Panc1 (cell line): ENCODE measurements around the gene GRK7. TPM values are rescaled to one million over a fixed set of nuclear protein-coding genes. Genes with fewer than 3 reads are reported as not detected.
"Not testable (repeated sequence)": the region's sequence is repeated elsewhere in the genome, so short reads cannot be mapped to it uniquely, and the experiment has no call there.

Experiments
- ATAC-seq: fragments of 200-7000 bp; cut with Tn5 transposase; 2 replicates; pipeline ENCODE4 v1.9.1; 2020; ENCODE audit warnings: mild to moderate bottlenecking, moderate library complexity
- BruUV-seq: library from RNA; stranded (reverse); fragments of 400-500 nt; replicated peaks from 2 replicates; lab custom pipeline; 2021; lab: Mats Ljungman, UMichigan
- CTCF ChIA-PET: fragments of 300-600 bp; sonication (Branson Sonifier 250); formaldehyde crosslinking; loops from one replicate; lab custom pipeline; 2022; ENCODE audit warnings: antibody characterized with exemption; lab: Charles Lee
- POLR2A ChIA-PET: fragments of 300-600 bp; sonication (Branson Sonifier 250); formaldehyde crosslinking; loops from one replicate; lab custom pipeline; 2022; ENCODE audit warnings: antibody characterized with exemption; lab: Charles Lee
- DNase-seq: peaks from one replicate; pipeline ENCODE4 v3.0.0-alpha.2; 2010; ENCODE audit warnings: low read depth, low spot score
- H3K27ac ChIP-seq: 2 replicates; pipeline ENCODE4 v1.5.1; 2011; ENCODE audit warnings: mild to moderate bottlenecking, low read length, inconsistent platforms
- H3K27me3 ChIP-seq: fragments of 200-500 bp; sonication (Bioruptor generic); 2 replicates; pipeline ENCODE4 v1.6.0; 2014; ENCODE audit warnings: low read length, inconsistent platforms; ENCODE audit not compliant: control insufficient read depth, insufficient read depth
- H3K36me3 ChIP-seq: fragments of 200-500 bp; sonication (Bioruptor generic); 2 replicates; pipeline ENCODE4 v1.5.1; 2014; ENCODE audit warnings: inconsistent platforms, mild to moderate bottlenecking, low read length, moderate library complexity; ENCODE audit not compliant: control insufficient read depth, insufficient read depth
- H3K4me1 ChIP-seq: 2 replicates; pipeline ENCODE4 v1.5.1; 2011; ENCODE audit warnings: inconsistent platforms, mild to moderate bottlenecking, low read length, moderate library complexity; ENCODE audit not compliant: control insufficient read depth, insufficient read depth
- H3K4me3 ChIP-seq, 2 experiments: 2 replicates each; pipeline ENCODE4 v1.5.1; 2011 to 2012; ENCODE audit warnings: low read depth in 2 of 2, low read length in 2 of 2, mild to moderate bottlenecking in 2 of 2, inconsistent platforms in 1 of 2, moderate library complexity in 1 of 2
- H3K9me3 ChIP-seq: fragments of 200-500 bp; sonication (Bioruptor generic); 2 replicates; pipeline ENCODE4 v1.5.1; 2014; ENCODE audit warnings: low read depth, mild to moderate bottlenecking, inconsistent platforms, low read length, moderate library complexity; ENCODE audit not compliant: control insufficient read depth, insufficient read depth
- POLR2AphosphoS5 ChIP-seq: IDR thresholded peaks from 2 replicates; pipeline ENCODE4 v1.6.1; 2012; ENCODE audit warnings: mild to moderate bottlenecking, low read depth, low read length, moderate library complexity
- SIN3A ChIP-seq: IDR thresholded peaks from 2 replicates; pipeline ENCODE4 v1.6.1; 2012; ENCODE audit warnings: low read depth, mild to moderate bottlenecking, low read length, moderate library complexity, borderline replicate concordance; ENCODE audit not compliant: insufficient read depth
- TCF7L2 ChIP-seq: IDR thresholded peaks from 2 replicates; pipeline ENCODE4 v1.6.1; 2011; ENCODE audit warnings: mild to moderate bottlenecking, low read depth, low read length, inconsistent platforms
- in situ Hi-C: cut with HindIII; loops from 2 replicates; pipeline ENCODE4 v1.10.0; 2016; ENCODE audit warnings: low sequenced_read_pairs, low pct_unique_long_range_greater_than_20kb
- intact Hi-C: fragments of 100-400 bp; cut with micrococcal nuclease; formaldehyde crosslinking; loops from one replicate; pipeline ENCODE4 v1.10.0; 2022; ENCODE audit not compliant: unreplicated experiment
- total RNA-seq: library from RNA; stranded (reverse); gene quantifications from one replicate; pipeline ENCODE4 v1.2.1, GENCODE V29; 2021; ENCODE audit not compliant: unreplicated experiment
- TF ChIP-seq, protein P1 (sequence below), 2 experiments: IDR thresholded peaks; 2 replicates each; pipeline ENCODE4 v1.6.1; 2011 to 2012; ENCODE audit warnings: low read depth in 2 of 2, control low read depth in 1 of 2, low read length in 1 of 2, mild to moderate bottlenecking in 1 of 2, moderate library complexity in 1 of 2; ENCODE audit not compliant: insufficient read depth in 1 of 2
- TF ChIP-seq, protein P2 (sequence below): fragments of 450-650 bp; IDR thresholded peaks from 2 replicates; pipeline ENCODE4 v1.5.1; 2017; ENCODE audit warnings: mild to moderate bottlenecking

Gene GRK7
- total RNA-seq, 1 experiment from 2014 or later: 0.10 TPM

DNA sequence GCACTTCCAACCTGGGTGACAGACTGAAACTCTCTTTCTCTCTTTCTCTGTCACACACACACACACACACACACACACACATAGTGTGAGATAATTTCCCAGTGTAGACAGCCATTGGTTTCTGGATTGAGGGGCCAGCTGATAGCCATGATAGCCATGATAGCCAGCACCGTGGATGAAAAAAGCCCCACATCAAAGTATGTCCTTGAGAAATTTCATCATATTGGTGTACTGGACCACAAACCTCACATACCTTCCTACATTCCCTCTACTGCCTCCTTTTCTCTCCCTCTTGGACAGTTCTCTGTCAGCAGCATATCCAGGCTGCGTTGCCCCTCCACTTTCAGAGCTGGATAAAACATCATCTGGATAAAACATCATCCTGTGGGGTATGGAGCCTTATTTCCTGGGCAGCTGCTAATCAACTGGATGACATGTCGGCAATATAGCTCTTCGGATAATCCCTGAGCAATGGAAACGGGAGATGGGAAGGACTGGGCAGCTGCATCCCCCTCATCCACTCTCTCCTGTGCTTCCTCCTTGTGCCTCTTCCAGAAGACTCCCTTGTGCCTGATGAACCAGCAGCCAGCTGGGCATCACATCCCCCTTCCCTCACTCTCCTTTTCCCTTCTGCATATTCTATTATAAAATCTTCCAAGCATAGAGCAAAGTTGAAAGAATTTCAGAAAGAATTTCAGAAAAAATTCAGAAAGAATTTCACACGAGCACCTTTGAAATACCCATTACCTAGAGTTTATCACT is 39.3 kb downstream of the GRK7 start:
- ChIA-PET CTCF (no interaction called here), POLR2A (interaction anchor here (0.6 to 0.8 kb wide), 2 partner anchors 30 to 62 kb away, joined by 5 to 6 read pairs; no protein-coding TSS in a partner anchor)
- H3K9me3 ChIP-seq: no peaks in the 10 kb centered on the region
- no peaks in the 10 kb centered on the region for H3K27me3 ChIP-seq
- H3K4me3 ChIP-seq: no peak overlapping the region
- in situ Hi-C loops (no loop called here), intact Hi-C loops (no loop called here)
- ATAC-seq (no peak), DNase-seq (no peak)
- no peaks in the 10 kb centered on the region for H3K4me1 ChIP-seq
- BruUV-seq: no TSS peak
- H3K27ac ChIP-seq: no peak overlapping the region
- TF ChIP-seq POLR2AphosphoS5 (no peak), TCF7L2 (no peak)
- no peaks in the 10 kb centered on the region for H3K36me3 ChIP-seq

DNA sequence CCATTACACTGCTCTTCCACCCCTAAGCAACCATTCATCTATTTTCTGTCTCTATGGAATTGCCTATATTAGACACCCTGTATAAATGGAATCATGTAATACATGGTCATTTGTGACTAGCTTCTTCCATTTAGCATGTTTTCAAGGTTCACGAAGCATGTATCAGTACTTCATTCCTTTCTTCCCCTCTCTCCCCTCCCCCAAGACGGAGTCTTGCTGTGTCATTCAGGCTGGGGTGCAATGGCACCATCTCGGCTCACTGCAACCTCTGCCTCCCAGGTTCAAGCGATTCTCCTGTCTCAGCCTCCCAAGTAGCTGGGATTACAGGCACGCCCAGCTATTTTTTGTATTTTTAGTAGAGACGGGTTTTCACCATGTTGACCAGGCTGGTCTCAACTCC is 40.3 kb downstream of the GRK7 start:
- in situ Hi-C loops, CTCF ChIA-PET, H3K4me3 ChIP-seq, H3K9me3 ChIP-seq, H3K27me3 ChIP-seq, intact Hi-C loops, H3K4me1 ChIP-seq, ATAC-seq, H3K36me3 ChIP-seq, POLR2A ChIA-PET, BruUV-seq, H3K27ac ChIP-seq, DNase-seq: not testable (repeated sequence)

DNA sequence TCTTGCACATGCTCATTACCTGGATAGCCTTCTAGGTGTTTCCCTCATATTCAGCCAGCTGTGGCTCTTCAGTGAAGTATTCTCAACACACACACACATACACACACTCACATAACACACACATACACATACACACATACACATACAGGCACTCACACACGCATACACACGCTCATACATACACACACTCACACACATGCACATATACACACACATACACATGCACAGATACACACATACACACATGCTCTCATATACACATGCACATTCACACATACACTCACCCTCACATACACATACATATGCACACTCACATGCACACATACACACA is 41.2 kb downstream of the GRK7 start:
- no peak for ATAC-seq
- intact Hi-C loops: no loop called here
- in situ Hi-C loops: no loop called here
- POLR2A ChIA-PET: no interaction called here
- BruUV-seq: no TSS peak
- no peaks in the 10 kb centered on the region for H3K9me3 ChIP-seq
- TF ChIP-seq POLR2AphosphoS5 (no peak), SIN3A (no peak), TCF7L2 (no peak)
- TF ChIP-seq, protein P1, sequence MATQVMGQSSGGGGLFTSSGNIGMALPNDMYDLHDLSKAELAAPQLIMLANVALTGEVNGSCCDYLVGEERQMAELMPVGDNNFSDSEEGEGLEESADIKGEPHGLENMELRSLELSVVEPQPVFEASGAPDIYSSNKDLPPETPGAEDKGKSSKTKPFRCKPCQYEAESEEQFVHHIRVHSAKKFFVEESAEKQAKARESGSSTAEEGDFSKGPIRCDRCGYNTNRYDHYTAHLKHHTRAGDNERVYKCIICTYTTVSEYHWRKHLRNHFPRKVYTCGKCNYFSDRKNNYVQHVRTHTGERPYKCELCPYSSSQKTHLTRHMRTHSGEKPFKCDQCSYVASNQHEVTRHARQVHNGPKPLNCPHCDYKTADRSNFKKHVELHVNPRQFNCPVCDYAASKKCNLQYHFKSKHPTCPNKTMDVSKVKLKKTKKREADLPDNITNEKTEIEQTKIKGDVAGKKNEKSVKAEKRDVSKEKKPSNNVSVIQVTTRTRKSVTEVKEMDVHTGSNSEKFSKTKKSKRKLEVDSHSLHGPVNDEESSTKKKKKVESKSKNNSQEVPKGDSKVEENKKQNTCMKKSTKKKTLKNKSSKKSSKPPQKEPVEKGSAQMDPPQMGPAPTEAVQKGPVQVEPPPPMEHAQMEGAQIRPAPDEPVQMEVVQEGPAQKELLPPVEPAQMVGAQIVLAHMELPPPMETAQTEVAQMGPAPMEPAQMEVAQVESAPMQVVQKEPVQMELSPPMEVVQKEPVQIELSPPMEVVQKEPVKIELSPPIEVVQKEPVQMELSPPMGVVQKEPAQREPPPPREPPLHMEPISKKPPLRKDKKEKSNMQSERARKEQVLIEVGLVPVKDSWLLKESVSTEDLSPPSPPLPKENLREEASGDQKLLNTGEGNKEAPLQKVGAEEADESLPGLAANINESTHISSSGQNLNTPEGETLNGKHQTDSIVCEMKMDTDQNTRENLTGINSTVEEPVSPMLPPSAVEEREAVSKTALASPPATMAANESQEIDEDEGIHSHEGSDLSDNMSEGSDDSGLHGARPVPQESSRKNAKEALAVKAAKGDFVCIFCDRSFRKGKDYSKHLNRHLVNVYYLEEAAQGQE (IDR thresholded peaks at IDR 0.05; ENCODE audit: insufficient read depth in 1 of 2, low read depth in 2 of 2, low read length in 1 of 2): no peak
- TF ChIP-seq, protein P2, sequence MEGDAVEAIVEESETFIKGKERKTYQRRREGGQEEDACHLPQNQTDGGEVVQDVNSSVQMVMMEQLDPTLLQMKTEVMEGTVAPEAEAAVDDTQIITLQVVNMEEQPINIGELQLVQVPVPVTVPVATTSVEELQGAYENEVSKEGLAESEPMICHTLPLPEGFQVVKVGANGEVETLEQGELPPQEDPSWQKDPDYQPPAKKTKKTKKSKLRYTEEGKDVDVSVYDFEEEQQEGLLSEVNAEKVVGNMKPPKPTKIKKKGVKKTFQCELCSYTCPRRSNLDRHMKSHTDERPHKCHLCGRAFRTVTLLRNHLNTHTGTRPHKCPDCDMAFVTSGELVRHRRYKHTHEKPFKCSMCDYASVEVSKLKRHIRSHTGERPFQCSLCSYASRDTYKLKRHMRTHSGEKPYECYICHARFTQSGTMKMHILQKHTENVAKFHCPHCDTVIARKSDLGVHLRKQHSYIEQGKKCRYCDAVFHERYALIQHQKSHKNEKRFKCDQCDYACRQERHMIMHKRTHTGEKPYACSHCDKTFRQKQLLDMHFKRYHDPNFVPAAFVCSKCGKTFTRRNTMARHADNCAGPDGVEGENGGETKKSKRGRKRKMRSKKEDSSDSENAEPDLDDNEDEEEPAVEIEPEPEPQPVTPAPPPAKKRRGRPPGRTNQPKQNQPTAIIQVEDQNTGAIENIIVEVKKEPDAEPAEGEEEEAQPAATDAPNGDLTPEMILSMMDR: no peak
- H3K4me1 ChIP-seq: no peaks in the 10 kb centered on the region
- no peak for DNase-seq
- H3K4me3 ChIP-seq: no peak overlapping the region
- no peaks in the 10 kb centered on the region for H3K27me3 ChIP-seq
- H3K36me3 ChIP-seq: no peaks in the 10 kb centered on the region
- CTCF ChIA-PET: no interaction called here
- H3K27ac ChIP-seq: no peak overlapping the region
